GM19468 (cell line): ENCODE measurements around the gene C3orf22.
"Not testable (repeated sequence)": the region's sequence is repeated elsewhere in the genome, so short reads cannot be mapped to it uniquely, and the experiment has no call there.

Experiments used
- ATAC-seq: cut with Tn5 transposase; IDR thresholded peaks from one replicate; pipeline ENCODE4 v1.9.1; 2021; ENCODE audit warnings: mild to moderate bottlenecking, moderate library complexity, moderate number of reproducible peaks; ENCODE audit not compliant: unreplicated experiment; ENCODE audit errors: extremely low read depth

The C3orf22 gene

GRCh38 chr3:126558336-126559071 lies at the start of gene C3orf22:
Gene C3orf22, minus strand, starts transcription at chr3:126558932. Its CDS starts 5,542 bp downstream, at chr3:126553390.
- ATAC-seq: no peak

- ATAC-seq: no peak
Measured at GRCh38 chr3:126607214-126607908, 48.6 kb upstream of the C3orf22 start.

GRCh38 chr3:126606001-126606400 lies 47.3 kb upstream of the C3orf22 start:
- no peak for ATAC-seq

- no peak for ATAC-seq
Measured at GRCh38 chr3:126604691-126605090, 46.0 kb upstream of the C3orf22 start.

GRCh38 chr3:126599101-126599500 lies 40.4 kb upstream of the C3orf22 start:
- ATAC-seq: no peak

GRCh38 chr3:126595479-126595878 lies 36.7 kb upstream of the C3orf22 start:
- not testable (repeated sequence) for ATAC-seq

- not testable (repeated sequence) for ATAC-seq
Measured at GRCh38 chr3:126591515-126591914, 32.8 kb upstream of the C3orf22 start.

- no peak for ATAC-seq
Measured at GRCh38 chr3:126582311-126582710, 23.6 kb upstream of the C3orf22 start.

- no peak for ATAC-seq
Measured at GRCh38 chr3:126581569-126581968, 22.8 kb upstream of the C3orf22 start.

- ATAC-seq: no peak
Measured at GRCh38 chr3:126580746-126581145, 22.0 kb upstream of the C3orf22 start.

- ATAC-seq: no peak
Measured at GRCh38 chr3:126578702-126579101, 20.0 kb upstream of the C3orf22 start.

- ATAC-seq: no peak
Measured at GRCh38 chr3:126577261-126577660, 18.5 kb upstream of the C3orf22 start.

- no peak for ATAC-seq
Measured at GRCh38 chr3:126573492-126574117, 14.9 kb upstream of the C3orf22 start.

GRCh38 chr3:126571078-126571477 lies 12.3 kb upstream of the C3orf22 start:
- ATAC-seq: no peak

GRCh38 chr3:126570103-126570541 lies 11.4 kb upstream of the C3orf22 start:
- ATAC-seq: no peak

- no peak for ATAC-seq
Measured at GRCh38 chr3:126569390-126569975, 10.8 kb upstream of the C3orf22 start.

- ATAC-seq: no peak
Measured at GRCh38 chr3:126568776-126569342, 10.1 kb upstream of the C3orf22 start.

GRCh38 chr3:126567696-126568438 lies 9.1 kb upstream of the C3orf22 start:
- ATAC-seq: no peak

- no peak for ATAC-seq
Measured at GRCh38 chr3:126562737-126563276, 4.1 kb upstream of the C3orf22 start.
